ENCODE data around the gene A4GALT.

- no peak for TF ChIP-seq CTCF (IDR thresholded peaks at IDR 0.05; ENCODE audit: insufficient read depth, low read length, poor library complexity, severe bottlenecking)
- no peak for TF ChIP-seq EZH2phosphoT487 (conservative IDR thresholded peaks at IDR 0.05; ENCODE audit: low read length)
These were observed 49.1 kb upstream of the A4GALT start for GRCh38 chr22:42769574-42770447.
